Measurements from ENCODE around the gene NTN5.

NTN5 gene

GRCh38 chr19:48636859-48637448 is 35.9 kb downstream of the NTN5 start, which contains the start of gene DBP:
TSS of gene DBP (minus strand) at chr19:48637379. CDS start at chr19:48636994, 385 bp downstream.
- peak; percentile 24 for TF ChIP-seq CTCF (IDR thresholded peaks at IDR 0.05; ENCODE audit: insufficient read depth, low read length, poor library complexity, severe bottlenecking)
- DNase-seq (ENCODE audit: extremely low read depth, insufficient read length): no peak
- Histone ChIP-seq H3K4me3 (replicated peaks; ENCODE audit: low read depth, low read length) (peak within 1 kb of the TSS; percentile 66), H3K27me3 (replicated peaks; ENCODE audit: control insufficient read depth, insufficient read depth, low read length) (no peaks in the 10 kb centered on the region), H3K36me3 (ENCODE audit: control insufficient read depth, insufficient read depth, low read length) (no peaks in the 10 kb centered on the region)

- Histone ChIP-seq H3K36me3 (ENCODE audit: control insufficient read depth, insufficient read depth, low read length) (no peaks in the 10 kb centered on the region), H3K4me3 (replicated peaks; ENCODE audit: low read depth, low read length) (peak overlapping the region; percentile 66), H3K27me3 (replicated peaks; ENCODE audit: control insufficient read depth, insufficient read depth, low read length) (no peaks in the 10 kb centered on the region)
- TF ChIP-seq CTCF (IDR thresholded peaks at IDR 0.05; ENCODE audit: insufficient read depth, low read length, poor library complexity, severe bottlenecking): no peak
- no peak for DNase-seq (ENCODE audit: extremely low read depth, insufficient read length)
These were observed 36.6 kb downstream of the NTN5 start for GRCh38 chr19:48635966-48636858.

GRCh38 chr19:48635263-48635965 is 37.4 kb downstream of the NTN5 start:
- peaks cover 4% of the 10 kb centered on the region; the same call in 1 of the 2 replicates for H3K36me3 ChIP-seq (ENCODE audit: control insufficient read depth, insufficient read depth, low read length)
- no peak for TF ChIP-seq CTCF (IDR thresholded peaks at IDR 0.05; ENCODE audit: insufficient read depth, low read length, poor library complexity, severe bottlenecking)
- DNase-seq (ENCODE audit: extremely low read depth, insufficient read length): peak; percentile 75
- H3K4me3 ChIP-seq (replicated peaks; ENCODE audit: low read depth, low read length): peak overlapping the region; percentile 66
- no peaks in the 10 kb centered on the region for H3K27me3 ChIP-seq (replicated peaks; ENCODE audit: control insufficient read depth, insufficient read depth, low read length)

- H3K36me3 ChIP-seq (ENCODE audit: control insufficient read depth, insufficient read depth, low read length): peaks cover 4% of the 10 kb centered on the region; the same call in 1 of the 2 replicates
- H3K27me3 ChIP-seq (replicated peaks; ENCODE audit: control insufficient read depth, insufficient read depth, low read length): no peaks in the 10 kb centered on the region
- DNase-seq (ENCODE audit: extremely low read depth, insufficient read length): peak; percentile 92
- H3K4me3 ChIP-seq (replicated peaks; ENCODE audit: low read depth, low read length): peak overlapping the region; percentile 57
- no peak for TF ChIP-seq CTCF (IDR thresholded peaks at IDR 0.05; ENCODE audit: insufficient read depth, low read length, poor library complexity, severe bottlenecking)
These were observed 38.2 kb downstream of the NTN5 start for GRCh38 chr19:48634424-48635262.

GRCh38 chr19:48634036-48634342 is 38.8 kb downstream of the NTN5 start:
- DNase-seq (ENCODE audit: extremely low read depth, insufficient read length): no peak
- peak overlapping the region; percentile 57 for H3K4me3 ChIP-seq (replicated peaks; ENCODE audit: low read depth, low read length)
- H3K27me3 ChIP-seq (replicated peaks; ENCODE audit: control insufficient read depth, insufficient read depth, low read length): no peaks in the 10 kb centered on the region
- TF ChIP-seq CTCF (IDR thresholded peaks at IDR 0.05; ENCODE audit: insufficient read depth, low read length, poor library complexity, severe bottlenecking): no peak
- H3K36me3 ChIP-seq (ENCODE audit: control insufficient read depth, insufficient read depth, low read length): peaks cover 8% of the 10 kb centered on the region

All from GM06990 (cell line).